Measurements from ENCODE around the gene SLC4A5. TPM values are rescaled to one million over a fixed set of nuclear protein-coding genes. Genes with fewer than 3 reads are reported as not detected.

Gene SLC4A5
- total and polyA plus RNA-seq, 2 of the 8 experiments (the other 6 are each of a cell fraction or from before 2014, with no cell fraction given) = 0.42 to 0.52 TPM

GRCh38 chr2:74374509-74375205 is 31.4 kb upstream of the SLC4A5 start (continued):
- no peak for TF ChIP-seq CBX5 (IDR thresholded peaks at IDR 0.05; ENCODE audit: low read depth, low read length)
- TF ChIP-seq CTBP2 (IDR thresholded peaks at IDR 0.05; ENCODE audit: borderline replicate concordance, insufficient read depth, insufficient read length, low read length) = no peak
- no peak for TF ChIP-seq SP4 (IDR thresholded peaks at IDR 0.05; ENCODE audit: low read length)
- TF ChIP-seq RNF2 (IDR thresholded peaks at IDR 0.05; ENCODE audit: borderline replicate concordance, low read depth, low read length, missing control alignments, poor library complexity, severe bottlenecking) = no peak
- peak; percentile 67 for TF ChIP-seq NRF1 (IDR thresholded peaks at IDR 0.05; ENCODE audit: low read depth, low read length)
- no peak for TF ChIP-seq SIRT6 (IDR thresholded peaks at IDR 0.05; ENCODE audit: low read length)
- TF ChIP-seq, protein P1, sequence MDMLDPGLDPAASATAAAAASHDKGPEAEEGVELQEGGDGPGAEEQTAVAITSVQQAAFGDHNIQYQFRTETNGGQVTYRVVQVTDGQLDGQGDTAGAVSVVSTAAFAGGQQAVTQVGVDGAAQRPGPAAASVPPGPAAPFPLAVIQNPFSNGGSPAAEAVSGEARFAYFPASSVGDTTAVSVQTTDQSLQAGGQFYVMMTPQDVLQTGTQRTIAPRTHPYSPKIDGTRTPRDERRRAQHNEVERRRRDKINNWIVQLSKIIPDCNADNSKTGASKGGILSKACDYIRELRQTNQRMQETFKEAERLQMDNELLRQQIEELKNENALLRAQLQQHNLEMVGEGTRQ (IDR thresholded peaks at IDR 0.05; ENCODE audit: low read length) = no peak
- TF ChIP-seq CREB1 (IDR thresholded peaks at IDR 0.05) = peak; percentile 85
- no peak for TF ChIP-seq RFX5 (IDR thresholded peaks at IDR 0.05; ENCODE audit: borderline replicate concordance, low read depth, low read length)
- TF ChIP-seq CTCF (IDR thresholded peaks at IDR 0.05; ENCODE audit: control extremely low read depth in 1 of 3, insufficient read depth in 1 of 3, low read depth in 1 of 3, low read length in 3 of 3) = no peak
- no peak for TF ChIP-seq TEAD4 (IDR thresholded peaks at IDR 0.05; ENCODE audit: low read depth, low read length)
- no peak for TF ChIP-seq TAF7 (optimal IDR thresholded peaks at IDR 0.05; ENCODE audit: borderline replicate concordance, low read depth, low read length)
- TF ChIP-seq CHD1 (IDR thresholded peaks at IDR 0.05; ENCODE audit: low read depth, low read length) = no peak
- TF ChIP-seq YY1 (IDR thresholded peaks at IDR 0.05; ENCODE audit: low read depth, low read length) = no peak
- TF ChIP-seq SIN3A (conservative IDR thresholded peaks at IDR 0.05 in 1 of 2, IDR thresholded peaks at IDR 0.05 in 1 of 2; ENCODE audit: low read depth in 1 of 2, low read length in 2 of 2) = 0 out of 4 replicates have a peak, but pooled peaks of 1 of the 2 experiments have one; percentile 40
- TF ChIP-seq GTF2F1 (IDR thresholded peaks at IDR 0.05; ENCODE audit: borderline replicate concordance, low read depth, low read length) = no peak
- TF ChIP-seq SP1 (IDR thresholded peaks at IDR 0.05; ENCODE audit: low read depth, low read length) = no peak
- TF ChIP-seq TCF12 (IDR thresholded peaks at IDR 0.05; ENCODE audit: low read depth, low read length) = no peak
- TF ChIP-seq JUN (IDR thresholded peaks at IDR 0.05; ENCODE audit: low read depth, low read length) = 0 out of 2 replicates have a peak, but pooled peaks have one; percentile 14
- no peak for TF ChIP-seq RAD21 (IDR thresholded peaks at IDR 0.05 in 1 of 2, conservative IDR thresholded peaks at IDR 0.05 in 1 of 2; ENCODE audit: low read depth in 2 of 2, low read length in 2 of 2)
- TF ChIP-seq RBBP5 (IDR thresholded peaks at IDR 0.05; ENCODE audit: borderline replicate concordance, low read depth, low read length) = no peak

Measured in H1 (cell line).